Neural progenitor cell (in vitro differentiated cells): ENCODE results near the gene SUCO. TPM values are rescaled to one million over a fixed set of nuclear protein-coding genes. Genes with fewer than 3 reads are reported as not detected.

Source experiments
- DNase-seq: peaks from one replicate; pipeline ENCODE4 v3.0.0-alpha.2; 2016; ENCODE audit warnings: low spot score
- H2AFZ ChIP-seq: fragments of 200-600 bp; sonication (generic); replicated peaks from 2 replicates; pipeline ENCODE4 v1.6.1; 2016; ENCODE audit warnings: antibody characterized with exemption
- H3F3A ChIP-seq: fragments of 200-600 bp; sonication (generic); 2 replicates; pipeline ENCODE4 v1.6.1; 2016; ENCODE audit warnings: antibody characterized with exemption, low read depth
- H3K27ac ChIP-seq: fragments of 200-600 bp; sonication (generic); 2 replicates; pipeline ENCODE4 v1.5.1; 2016; ENCODE audit warnings: mild to moderate bottlenecking
- H3K27me3 ChIP-seq: fragments of 200-600 bp; sonication (generic); 2 replicates; pipeline ENCODE4 v1.6.1; 2016; ENCODE audit warnings: mild to moderate bottlenecking, moderate library complexity
- H3K36me3 ChIP-seq: fragments of 200-600 bp; sonication (generic); 2 replicates; pipeline ENCODE4 v1.5.1; 2016
- H3K4me1 ChIP-seq: fragments of 200-600 bp; sonication (generic); 2 replicates; pipeline ENCODE4 v1.6.1; 2016; ENCODE audit warnings: mixed run types
- H3K4me2 ChIP-seq: fragments of 200-600 bp; sonication (generic); 2 replicates; pipeline ENCODE4 v1.6.1; 2016
- H3K4me3 ChIP-seq: fragments of 200-600 bp; sonication (generic); 2 replicates; pipeline ENCODE4 v1.5.1; 2016
- H3K79me2 ChIP-seq: fragments of 200-600 bp; sonication (generic); 2 replicates; pipeline ENCODE4 v1.6.1; 2016; ENCODE audit warnings: low read depth
- H3K9ac ChIP-seq: fragments of 200-600 bp; sonication (generic); 2 replicates; pipeline ENCODE4 v1.6.1; 2016
- H3K9me3 ChIP-seq: fragments of 200-600 bp; sonication (generic); 2 replicates; pipeline ENCODE4 v1.5.1; 2016; ENCODE audit warnings: low read depth
- H4K20me1 ChIP-seq: fragments of 200-600 bp; sonication (generic); 2 replicates; pipeline ENCODE4 v1.6.1; 2016; ENCODE audit warnings: low read depth
- H3K27ac Mint-ChIP-seq: 3 replicates; pipeline ENCODE4 v1.8.0; 2021; ENCODE audit warnings: mixed read lengths
- H3K27me3 Mint-ChIP-seq: 2 replicates; pipeline ENCODE4 v1.8.0; 2022; ENCODE audit warnings: low read depth, mild to moderate bottlenecking, inconsistent platforms, moderate library complexity, mixed read lengths; ENCODE audit not compliant: insufficient read depth
- H3K36me3 Mint-ChIP-seq: 3 replicates; pipeline ENCODE4 v1.8.0; 2021; ENCODE audit warnings: mixed read lengths
- H3K4me1 Mint-ChIP-seq: 3 replicates; pipeline ENCODE4 v1.8.0; 2021; ENCODE audit warnings: mixed read lengths
- H3K4me3 Mint-ChIP-seq: 3 replicates; pipeline ENCODE4 v1.8.0; 2021; ENCODE audit warnings: mild to moderate bottlenecking, moderate library complexity, mixed read lengths
- H3K9me3 Mint-ChIP-seq: 3 replicates; pipeline ENCODE4 v1.8.0; 2020; ENCODE audit warnings: mixed read lengths
- CTCF ChIP-seq: fragments of 200-600 bp; sonication (generic); IDR thresholded peaks from 2 replicates; pipeline ENCODE4 v1.5.1; 2017; ENCODE audit warnings: antibody characterized with exemption, mild to moderate bottlenecking
- EZH2 ChIP-seq: fragments of 200-600 bp; sonication (generic); IDR thresholded peaks from 2 replicates; pipeline ENCODE4 v1.6.1; 2017; ENCODE audit warnings: antibody characterized with exemption, mild to moderate bottlenecking, moderate library complexity
- EZH2phosphoT487 ChIP-seq: fragments of 200-600 bp; sonication (generic); IDR thresholded peaks from 2 replicates; pipeline ENCODE4 v1.6.1; 2017; ENCODE audit warnings: antibody characterized with exemption
- total RNA-seq: library from RNA; depleted of rRNA; stranded (reverse); fragments of >200 nt; gene quantifications from 2 replicates; pipeline ENCODE4 v1.2.3, GENCODE V29; 2015; ENCODE audit warnings: low replicate concordance

SUCO gene
- total RNA-seq, 1 donor from 2014 or later, result 109 TPM

- Histone ChIP-seq H3K4me2 (no peak overlapping the region), H3K27ac (no peak overlapping the region), H3K4me3 (no peak overlapping the region), H4K20me1 (no peaks in the 10 kb centered on the region), H3K9ac (no peak overlapping the region), H3K79me2 (no peaks in the 10 kb centered on the region), H3K27me3 (no peaks in the 10 kb centered on the region), H3K4me1 (no peaks in the 10 kb centered on the region), H3K9me3 (no peaks in the 10 kb centered on the region), H3K36me3 (no peaks in the 10 kb centered on the region), H2AFZ (no peak overlapping the region), H3F3A (no peaks in the 10 kb centered on the region)
- Mint-ChIP-seq H3K4me1 (no peaks in the 10 kb centered on the region), H3K9me3 (no peaks in the 10 kb centered on the region), H3K27me3 (peaks cover 2% of the 10 kb centered on the region), H3K27ac (no peak overlapping the region), H3K4me3 (no peak overlapping the region), H3K36me3 (no peaks in the 10 kb centered on the region)
- no peak for TF ChIP-seq EZH2phosphoT487
- TF ChIP-seq CTCF, result no peak
- no peak for TF ChIP-seq EZH2
- DNase-seq, result no peak
Observed at GRCh38 chr1:172656576-172656975, 123.6 kb downstream of the SUCO start.

- Mint-ChIP-seq H3K27ac (no peak overlapping the region), H3K9me3 (no peaks in the 10 kb centered on the region), H3K27me3 (peaks cover 2% of the 10 kb centered on the region), H3K36me3 (no peaks in the 10 kb centered on the region), H3K4me1 (peaks cover 2% of the 10 kb centered on the region), H3K4me3 (no peak overlapping the region)
- Histone ChIP-seq H3K4me2 (no peak overlapping the region), H2AFZ (no peak overlapping the region), H3K36me3 (no peaks in the 10 kb centered on the region), H3K4me1 (no peaks in the 10 kb centered on the region), H3K79me2 (no peaks in the 10 kb centered on the region), H3K9me3 (no peaks in the 10 kb centered on the region), H3K9ac (no peak overlapping the region), H3F3A (no peaks in the 10 kb centered on the region), H3K4me3 (no peak overlapping the region), H3K27me3 (no peaks in the 10 kb centered on the region), H3K27ac (no peak overlapping the region), H4K20me1 (no peaks in the 10 kb centered on the region)
- no peak for DNase-seq
- no peak for TF ChIP-seq EZH2phosphoT487
- no peak for TF ChIP-seq CTCF
- TF ChIP-seq EZH2, result no peak
Observed at GRCh38 chr1:172657586-172657985, 124.6 kb downstream of the SUCO start.

DNA sequence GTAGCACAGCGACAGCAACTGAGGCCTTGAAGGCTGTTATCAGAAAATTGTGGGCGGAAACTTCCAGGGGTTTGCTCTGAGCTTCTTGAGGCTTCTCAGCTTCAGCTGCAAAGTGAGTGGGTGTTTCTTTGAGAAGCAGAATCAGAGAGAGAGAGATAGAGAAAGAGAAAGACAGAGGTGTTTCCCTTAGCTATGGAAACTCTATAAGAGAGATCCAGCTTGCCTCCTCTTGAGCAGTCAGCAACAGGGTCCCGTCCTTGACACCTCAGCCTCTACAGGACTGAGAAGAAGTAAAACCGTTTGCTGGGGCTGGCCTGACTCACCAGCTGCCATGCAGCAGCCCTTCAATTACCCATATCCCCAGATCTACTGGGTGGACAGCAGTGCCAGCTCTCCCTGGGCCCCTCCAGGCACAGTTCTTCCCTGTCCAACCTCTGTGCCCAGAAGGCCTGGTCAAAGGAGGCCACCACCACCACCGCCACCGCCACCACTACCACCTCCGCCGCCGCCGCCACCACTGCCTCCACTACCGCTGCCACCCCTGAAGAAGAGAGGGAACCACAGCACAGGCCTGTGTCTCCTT is 126.0 kb downstream of the SUCO start, which contains the start of gene FASLG:
Gene FASLG, plus strand, starts transcription at position 233 of the 583 bp plus-strand sequence. Its CDS starts 99 bp downstream, at position 332.
- H3K27ac ChIP-seq, result no peak within 1 kb of the TSS
- no peaks in the 10 kb centered on the region for H3K79me2 ChIP-seq
- no peaks in the 10 kb centered on the region for H3K36me3 ChIP-seq
- no peak for DNase-seq
- no peak within 1 kb of the TSS for H3K4me2 ChIP-seq
- Mint-ChIP-seq H3K36me3 (no peaks in the 10 kb centered on the region), H3K27me3 (peaks cover 2% of the 10 kb centered on the region), H3K27ac (no peak within 1 kb of the TSS), H3K9me3 (no peaks in the 10 kb centered on the region), H3K4me1 (peaks cover 2% of the 10 kb centered on the region), H3K4me3 (no peak within 1 kb of the TSS)
- H3K4me3 ChIP-seq, result no peak within 1 kb of the TSS
- TF ChIP-seq EZH2 (no peak), EZH2phosphoT487 (no peak), CTCF (no peak)
- no peaks in the 10 kb centered on the region for H3K27me3 ChIP-seq
- no peaks in the 10 kb centered on the region for H3K9me3 ChIP-seq
- no peak within 1 kb of the TSS for H3K9ac ChIP-seq
- H3K4me1 ChIP-seq, result no peaks in the 10 kb centered on the region
- H4K20me1 ChIP-seq, result no peaks in the 10 kb centered on the region
- H3F3A ChIP-seq, result no peaks in the 10 kb centered on the region
- no peak within 1 kb of the TSS for H2AFZ ChIP-seq
